HG03064 (cell line): Measurements from ENCODE around the gene ZBTB12.
"Not testable (repeated sequence)": the region's sequence is repeated elsewhere in the genome, so short reads cannot be mapped to it uniquely, and the experiment has no call there.

Source experiments
- ATAC-seq: cut with Tn5 transposase; IDR thresholded peaks from one replicate; pipeline ENCODE4 v1.9.1; 2021; ENCODE audit warnings: low read depth; ENCODE audit not compliant: unreplicated experiment

ZBTB12 gene

GRCh38 chr6:31858707-31859106, 43.2 kb downstream of the ZBTB12 start:
- ATAC-seq, result no peak

- not testable (repeated sequence) for ATAC-seq
Measured at GRCh38 chr6:31857774-31858173, 44.1 kb downstream of the ZBTB12 start.

- not testable (repeated sequence) for ATAC-seq
Measured at GRCh38 chr6:31851980-31852718, 49.7 kb downstream of the ZBTB12 start.

- no peak for ATAC-seq
Measured at GRCh38 chr6:31851485-31851832, 50.4 kb downstream of the ZBTB12 start.

GRCh38 chr6:31850765-31851484, 51.0 kb downstream of the ZBTB12 start:
- ATAC-seq, result no peak
